NCI-H2196 (cell line): Measurements from ENCODE around the gene PCDHB12.
A peak's percentile ranks its signal among the peaks of the same experiment; 100 is the strongest.
"Not testable (repeated sequence)": the region's sequence is repeated elsewhere in the genome, so short reads cannot be mapped to it uniquely, and the experiment has no call there.

Source experiments
- DNase-seq: peaks from one replicate; lab custom pipeline; 2025; ENCODE audit not compliant: unreplicated experiment; lab: John Stamatoyannopoulos, UW

Gene PCDHB12

DNA sequence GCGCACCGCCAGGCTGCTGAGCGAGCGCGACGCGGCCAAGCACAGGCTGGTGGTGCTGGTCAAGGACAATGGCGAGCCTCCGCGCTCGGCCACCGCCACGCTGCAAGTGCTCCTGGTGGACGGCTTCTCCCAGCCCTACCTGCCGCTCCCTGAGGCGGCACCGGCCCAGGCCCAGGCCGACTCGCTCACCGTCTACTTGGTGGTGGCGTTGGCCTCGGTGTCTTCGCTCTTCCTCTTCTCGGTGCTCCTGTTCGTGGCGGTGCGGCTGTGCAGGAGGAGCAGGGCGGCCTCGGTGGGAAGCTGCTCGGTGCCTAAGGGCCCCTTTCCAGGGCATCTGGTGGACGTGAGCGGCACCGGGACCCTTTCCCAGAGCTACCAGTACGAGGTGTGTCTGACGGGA is 6.9 kb upstream of the PCDHB12 start:
- DNase-seq: not testable (repeated sequence)

DNA sequence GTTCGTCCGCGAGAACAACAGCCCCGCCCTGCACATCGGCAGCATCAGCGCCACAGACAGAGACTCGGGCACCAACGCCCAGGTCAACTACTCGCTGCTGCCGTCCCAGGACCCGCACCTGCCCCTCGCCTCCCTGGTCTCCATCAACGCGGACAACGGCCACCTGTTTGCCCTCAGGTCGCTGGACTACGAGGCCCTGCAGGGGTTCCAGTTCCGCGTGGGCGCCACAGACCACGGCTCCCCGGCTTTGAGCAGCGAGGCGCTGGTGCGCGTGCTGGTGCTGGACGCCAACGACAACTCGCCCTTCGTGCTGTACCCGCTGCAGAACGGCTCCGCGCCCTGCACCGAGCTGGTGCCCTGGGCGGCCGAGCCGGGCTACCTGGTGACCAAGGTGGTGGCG is 1.8 kb downstream of the PCDHB12 start:
- not testable (repeated sequence) for DNase-seq

DNA sequence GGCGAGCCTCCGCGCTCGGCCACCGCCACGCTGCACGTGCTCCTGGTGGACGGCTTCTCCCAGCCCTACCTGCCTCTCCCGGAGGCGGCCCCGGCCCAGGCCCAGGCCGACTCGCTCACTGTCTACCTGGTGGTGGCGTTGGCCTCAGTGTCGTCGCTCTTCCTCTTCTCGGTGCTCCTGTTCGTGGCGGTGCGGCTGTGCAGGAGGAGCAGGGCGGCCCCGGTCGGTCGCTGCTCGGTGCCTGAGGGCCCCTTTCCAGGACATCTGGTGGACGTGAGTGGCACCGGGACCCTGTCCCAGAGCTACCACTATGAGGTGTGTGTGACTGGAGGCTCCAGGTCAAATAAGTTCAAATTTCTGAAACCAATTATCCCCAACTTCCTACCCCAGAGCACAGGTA is 2.3 kb downstream of the PCDHB12 start:
- DNase-seq: not testable (repeated sequence)

DNA sequence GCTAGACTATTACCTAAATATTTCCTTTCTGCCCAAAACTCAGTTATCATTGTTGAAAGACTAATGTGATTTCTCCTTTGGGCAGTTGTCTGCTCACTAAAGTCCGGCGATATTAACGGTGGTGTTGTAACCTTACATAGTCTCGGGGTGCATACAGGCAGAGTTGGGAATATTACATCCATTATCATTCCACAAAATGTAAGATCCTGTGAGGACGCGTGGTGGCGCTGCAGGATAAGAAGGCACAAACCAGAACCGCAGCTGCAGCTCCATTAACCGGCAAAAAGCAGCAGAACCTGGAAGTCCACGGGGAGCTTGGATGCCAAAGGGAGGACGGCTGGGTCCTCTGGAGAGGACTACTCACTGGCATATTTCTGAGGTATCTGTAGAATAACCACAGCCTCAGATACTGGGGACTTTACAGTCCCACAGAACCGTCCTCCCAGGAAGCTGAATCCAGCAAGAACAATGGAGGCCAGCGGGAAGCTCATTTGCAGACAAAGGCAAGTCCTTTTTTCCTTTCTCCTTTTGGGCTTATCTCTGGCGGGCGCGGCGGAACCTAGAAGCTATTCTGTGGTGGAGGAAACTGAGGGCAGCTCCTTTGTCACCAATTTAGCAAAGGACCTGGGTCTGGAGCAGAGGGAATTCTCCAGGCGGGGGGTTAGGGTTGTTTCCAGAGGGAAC is 5.3 kb downstream of the PCDHB12 start, which contains the start of gene PCDHB13:
Gene PCDHB13, plus strand, starts transcription at position 264 of the 684 bp plus-strand sequence. Its CDS starts 205 bp downstream, at position 469.
- not testable (repeated sequence) for DNase-seq

DNA sequence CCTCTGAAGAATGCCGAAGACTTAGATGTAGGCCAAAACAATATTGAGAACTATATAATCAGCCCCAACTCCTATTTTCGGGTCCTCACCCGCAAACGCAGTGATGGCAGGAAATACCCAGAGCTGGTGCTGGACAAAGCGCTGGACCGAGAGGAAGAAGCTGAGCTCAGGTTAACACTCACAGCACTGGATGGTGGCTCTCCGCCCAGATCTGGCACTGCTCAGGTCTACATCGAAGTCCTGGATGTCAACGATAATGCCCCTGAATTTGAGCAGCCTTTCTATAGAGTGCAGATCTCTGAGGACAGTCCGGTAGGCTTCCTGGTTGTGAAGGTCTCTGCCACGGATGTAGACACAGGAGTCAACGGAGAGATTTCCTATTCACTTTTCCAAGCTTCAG is 6.1 kb downstream of the PCDHB12 start:
- DNase-seq: not testable (repeated sequence)

DNA sequence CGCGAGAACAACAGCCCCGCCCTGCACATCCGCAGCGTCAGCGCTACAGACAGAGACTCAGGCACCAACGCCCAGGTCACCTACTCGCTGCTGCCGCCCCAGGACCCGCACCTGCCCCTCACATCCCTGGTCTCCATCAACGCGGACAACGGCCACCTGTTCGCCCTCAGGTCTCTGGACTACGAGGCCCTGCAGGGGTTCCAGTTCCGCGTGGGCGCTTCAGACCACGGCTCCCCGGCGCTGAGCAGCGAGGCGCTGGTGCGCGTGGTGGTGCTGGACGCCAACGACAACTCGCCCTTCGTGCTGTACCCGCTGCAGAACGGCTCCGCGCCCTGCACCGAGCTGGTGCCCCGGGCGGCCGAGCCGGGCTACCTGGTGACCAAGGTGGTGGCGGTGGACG is 7.0 kb downstream of the PCDHB12 start:
- not testable (repeated sequence) for DNase-seq

DNA sequence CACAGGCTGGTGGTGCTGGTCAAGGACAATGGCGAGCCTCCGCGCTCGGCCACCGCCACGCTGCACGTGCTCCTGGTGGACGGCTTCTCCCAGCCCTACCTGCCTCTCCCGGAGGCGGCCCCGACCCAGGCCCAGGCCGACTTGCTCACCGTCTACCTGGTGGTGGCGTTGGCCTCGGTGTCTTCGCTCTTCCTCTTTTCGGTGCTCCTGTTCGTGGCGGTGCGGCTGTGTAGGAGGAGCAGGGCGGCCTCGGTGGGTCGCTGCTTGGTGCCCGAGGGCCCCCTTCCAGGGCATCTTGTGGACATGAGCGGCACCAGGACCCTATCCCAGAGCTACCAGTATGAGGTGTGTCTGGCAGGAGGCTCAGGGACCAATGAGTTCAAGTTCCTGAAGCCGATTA is 7.5 kb downstream of the PCDHB12 start:
- DNase-seq: not testable (repeated sequence)

DNA sequence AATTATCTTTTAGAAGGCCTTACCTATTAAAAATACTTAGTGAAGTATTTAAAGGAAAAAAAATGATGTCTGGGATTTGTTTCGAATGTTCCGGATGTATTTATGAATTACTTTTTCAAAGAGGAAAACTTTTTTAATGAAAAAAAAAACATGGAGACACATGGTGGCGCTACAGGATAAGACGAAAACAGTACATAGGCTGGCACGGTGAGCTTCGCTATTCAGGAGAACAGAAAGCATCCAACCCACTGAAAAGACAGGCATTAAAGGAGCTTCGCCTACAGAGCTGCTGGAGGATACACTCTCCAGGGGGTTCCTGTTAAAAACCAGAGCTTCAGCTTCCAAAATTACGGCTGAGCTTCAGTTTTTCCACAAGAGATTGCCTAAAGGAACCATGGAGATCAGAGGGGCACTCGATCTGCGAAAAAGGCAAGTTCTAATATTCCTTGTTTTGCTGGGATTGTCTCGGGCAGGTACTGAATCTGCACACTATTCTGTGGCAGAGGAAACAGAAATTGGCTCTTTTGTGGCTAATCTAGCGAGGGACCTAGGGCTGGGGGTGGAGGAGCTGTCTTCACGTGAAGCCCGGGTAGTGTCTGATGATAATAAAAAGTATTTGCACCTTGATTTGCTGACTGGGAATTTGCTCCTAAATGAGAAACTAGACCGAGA is 14.7 kb downstream of the PCDHB12 start, which contains the start of gene PCDHB14:
Gene PCDHB14, plus strand, starts transcription at position 232 of the 672 bp plus-strand sequence. Its CDS starts 163 bp downstream, at position 395.
- DNase-seq: peak; percentile 42

DNA sequence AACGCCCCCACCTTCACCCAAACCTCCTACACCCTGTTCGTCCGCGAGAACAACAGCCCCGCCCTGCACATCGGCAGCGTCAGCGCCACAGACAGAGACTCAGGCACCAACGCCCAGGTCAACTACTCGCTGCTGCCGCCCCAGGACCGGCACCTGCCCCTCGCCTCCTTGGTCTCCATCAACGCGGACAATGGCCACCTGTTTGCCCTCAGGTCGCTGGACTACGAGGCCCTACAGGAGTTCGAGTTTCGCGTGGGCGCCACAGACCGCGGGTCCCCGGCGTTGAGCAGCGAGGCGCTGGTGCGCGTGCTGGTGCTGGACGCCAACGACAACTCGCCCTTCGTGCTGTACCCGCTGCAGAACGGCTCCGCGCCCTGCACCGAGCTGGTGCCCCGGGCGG is 16.3 kb downstream of the PCDHB12 start:
- DNase-seq: not testable (repeated sequence)

DNA sequence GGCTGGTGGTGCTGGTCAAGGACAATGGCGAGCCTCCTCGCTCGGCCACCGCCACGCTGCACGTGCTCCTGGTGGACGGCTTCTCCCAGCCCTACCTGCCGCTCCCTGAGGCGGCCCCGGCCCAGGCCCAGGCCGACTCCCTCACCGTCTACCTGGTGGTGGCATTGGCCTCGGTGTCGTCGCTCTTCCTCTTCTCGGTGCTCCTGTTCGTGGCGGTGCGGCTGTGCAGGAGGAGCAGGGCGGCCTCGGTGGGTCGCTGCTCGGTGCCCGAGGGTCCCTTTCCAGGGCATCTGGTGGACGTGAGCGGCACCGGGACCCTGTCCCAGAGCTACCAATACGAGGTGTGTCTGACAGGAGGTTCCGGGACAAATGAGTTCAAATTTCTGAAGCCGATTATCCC is 16.9 kb downstream of the PCDHB12 start:
- DNase-seq: not testable (repeated sequence)

DNA sequence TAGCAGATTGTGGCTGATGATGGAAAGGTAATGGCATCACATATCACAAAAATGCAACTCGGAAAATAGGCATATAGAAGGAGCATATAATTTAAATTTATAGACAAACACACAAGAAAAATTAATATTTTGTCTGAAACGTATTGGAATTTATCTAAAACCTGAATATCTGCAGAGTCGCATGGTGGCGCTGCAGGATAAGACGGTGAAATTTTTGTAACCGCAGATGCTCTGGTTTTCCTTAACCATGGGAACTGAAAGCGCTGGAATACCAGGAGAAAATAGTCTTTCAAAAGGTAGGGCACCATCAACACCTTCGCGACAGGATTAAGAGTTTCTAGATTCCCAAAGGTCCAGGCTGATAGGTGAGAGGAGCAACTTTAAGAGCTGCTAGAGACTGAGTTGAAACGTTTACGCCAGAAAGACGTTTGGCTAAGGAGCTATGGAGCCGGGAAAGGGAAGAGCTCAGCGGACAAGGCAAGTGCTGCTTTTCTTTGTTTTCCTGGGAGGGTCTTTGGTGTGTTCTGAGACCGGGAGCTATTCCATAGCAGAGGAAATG is 25.7 kb downstream of the PCDHB12 start:
- no peak for DNase-seq

DNA sequence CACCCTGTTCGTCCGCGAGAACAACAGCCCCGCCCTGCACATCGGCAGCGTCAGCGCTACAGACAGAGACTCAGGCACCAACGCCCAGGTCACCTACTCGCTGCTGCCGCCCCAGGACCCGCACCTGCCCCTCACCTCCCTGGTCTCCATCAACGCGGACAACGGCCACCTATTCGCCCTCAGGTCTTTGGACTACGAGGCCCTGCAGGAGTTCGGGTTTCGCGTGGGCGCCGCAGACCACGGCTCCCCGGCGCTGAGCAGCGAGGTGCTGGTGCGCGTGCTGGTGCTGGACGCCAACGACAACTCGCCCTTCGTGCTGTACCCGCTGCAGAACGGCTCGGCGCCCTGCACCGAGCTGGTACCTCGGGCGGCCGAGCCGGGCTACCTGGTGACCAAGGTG is 27.4 kb downstream of the PCDHB12 start:
- DNase-seq: not testable (repeated sequence)

DNA sequence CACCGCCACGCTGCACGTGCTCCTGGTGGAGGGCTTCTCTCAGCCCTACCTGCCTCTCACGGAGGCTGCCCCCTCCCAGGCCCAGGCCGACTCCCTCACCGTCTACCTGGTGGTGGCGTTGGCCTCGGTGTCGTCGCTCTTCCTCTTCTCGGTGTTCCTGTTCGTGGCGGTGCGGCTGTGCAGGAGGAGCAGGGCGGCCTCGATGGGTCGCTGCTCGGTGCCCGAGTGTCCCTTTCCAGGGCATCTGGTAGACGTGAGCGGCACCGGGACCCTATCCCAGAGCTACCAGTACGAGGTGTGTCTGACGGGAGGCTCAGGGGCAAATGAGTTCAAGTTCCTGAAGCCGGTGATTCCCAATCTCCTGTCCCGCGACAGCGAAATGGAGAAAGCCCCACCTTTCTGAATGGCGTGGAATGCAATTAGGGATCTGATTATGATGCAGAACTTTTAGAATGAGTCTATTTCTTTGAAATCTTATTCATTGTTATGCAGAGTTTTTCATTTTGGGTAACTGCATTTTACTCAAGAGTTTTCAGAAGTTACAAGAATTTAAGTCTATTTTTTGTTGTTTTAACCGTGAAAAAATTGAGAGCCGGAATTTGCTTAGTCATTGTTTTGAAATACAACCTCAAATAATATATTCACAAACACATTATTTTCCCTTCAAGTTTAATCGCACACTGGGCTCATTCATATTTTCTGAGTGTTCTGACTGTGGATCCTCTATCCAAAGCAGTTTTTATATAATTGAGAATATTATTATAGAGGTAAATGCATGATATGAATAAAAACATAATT is 28.2 kb downstream of the PCDHB12 start:
- DNase-seq: no peak

DNA sequence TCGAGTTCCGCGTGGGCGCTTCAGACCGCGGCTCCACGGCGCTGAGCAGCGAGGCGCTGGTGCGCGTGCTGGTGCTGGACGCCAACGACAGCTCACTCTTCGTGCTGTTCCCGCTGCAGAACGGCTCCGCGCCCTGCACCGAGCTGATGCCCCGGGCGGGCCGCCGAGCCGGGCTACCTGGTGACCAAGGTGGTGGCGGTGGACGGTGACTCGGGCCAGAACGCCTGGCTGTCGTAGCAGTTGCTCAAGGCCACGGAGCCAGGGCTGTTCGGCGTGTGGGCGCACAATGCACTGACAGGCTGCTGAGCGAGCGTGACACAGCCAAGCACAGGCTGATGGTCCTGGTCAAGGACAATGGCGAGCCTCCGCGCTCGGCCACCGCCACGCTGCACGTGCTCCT is 33.0 kb downstream of the PCDHB12 start:
- DNase-seq: no peak

DNA sequence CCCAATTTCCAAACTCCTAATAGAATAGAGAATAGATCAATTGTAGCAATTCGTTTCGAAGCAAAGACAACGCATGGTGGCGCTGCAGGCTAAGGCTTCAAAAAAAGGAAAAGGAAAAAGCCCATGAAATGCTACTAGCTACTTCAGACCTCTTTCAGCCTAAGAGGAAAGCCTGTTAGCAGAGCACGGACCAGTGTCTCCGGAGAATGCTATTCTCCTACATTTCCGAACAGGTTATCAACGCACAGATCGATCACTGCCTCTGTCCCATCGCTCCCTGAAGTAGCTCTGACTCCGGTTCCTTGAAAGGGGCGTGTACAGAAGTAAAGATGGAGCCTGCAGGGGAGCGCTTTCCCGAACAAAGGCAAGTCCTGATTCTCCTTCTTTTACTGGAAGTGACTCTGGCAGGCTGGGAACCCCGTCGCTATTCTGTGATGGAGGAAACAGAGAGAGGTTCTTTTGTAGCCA is 36.8 kb downstream of the PCDHB12 start, which contains the start of gene PCDHB15:
Gene PCDHB15, plus strand, starts transcription at position 146 of the 468 bp plus-strand sequence. Its CDS starts 184 bp downstream, at position 330.
- no peak for DNase-seq

DNA sequence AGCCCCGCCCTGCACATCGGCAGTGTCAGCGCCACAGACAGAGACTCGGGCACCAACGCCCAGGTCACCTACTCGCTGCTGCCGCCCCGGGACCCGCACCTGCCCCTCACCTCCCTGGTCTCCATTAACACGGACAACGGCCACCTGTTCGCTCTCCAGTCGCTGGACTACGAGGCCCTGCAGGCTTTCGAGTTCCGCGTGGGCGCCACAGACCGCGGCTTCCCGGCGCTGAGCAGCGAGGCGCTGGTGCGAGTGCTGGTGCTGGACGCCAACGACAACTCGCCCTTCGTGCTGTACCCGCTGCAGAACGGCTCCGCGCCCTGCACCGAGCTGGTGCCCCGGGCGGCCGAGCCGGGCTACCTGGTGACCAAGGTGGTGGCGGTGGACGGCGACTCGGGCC is 38.5 kb downstream of the PCDHB12 start:
- DNase-seq: not testable (repeated sequence)

DNA sequence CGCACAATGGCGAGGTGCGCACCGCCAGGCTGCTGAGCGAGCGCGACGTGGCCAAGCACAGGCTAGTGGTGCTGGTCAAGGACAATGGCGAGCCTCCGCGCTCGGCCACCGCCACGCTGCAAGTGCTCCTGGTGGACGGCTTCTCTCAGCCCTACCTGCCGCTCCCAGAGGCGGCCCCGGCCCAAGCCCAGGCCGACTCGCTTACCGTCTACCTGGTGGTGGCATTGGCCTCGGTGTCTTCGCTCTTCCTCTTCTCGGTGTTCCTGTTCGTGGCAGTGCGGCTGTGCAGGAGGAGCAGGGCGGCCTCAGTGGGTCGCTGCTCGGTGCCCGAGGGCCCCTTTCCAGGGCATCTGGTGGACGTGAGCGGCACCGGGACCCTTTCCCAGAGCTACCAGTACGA is 38.9 kb downstream of the PCDHB12 start:
- not testable (repeated sequence) for DNase-seq

DNA sequence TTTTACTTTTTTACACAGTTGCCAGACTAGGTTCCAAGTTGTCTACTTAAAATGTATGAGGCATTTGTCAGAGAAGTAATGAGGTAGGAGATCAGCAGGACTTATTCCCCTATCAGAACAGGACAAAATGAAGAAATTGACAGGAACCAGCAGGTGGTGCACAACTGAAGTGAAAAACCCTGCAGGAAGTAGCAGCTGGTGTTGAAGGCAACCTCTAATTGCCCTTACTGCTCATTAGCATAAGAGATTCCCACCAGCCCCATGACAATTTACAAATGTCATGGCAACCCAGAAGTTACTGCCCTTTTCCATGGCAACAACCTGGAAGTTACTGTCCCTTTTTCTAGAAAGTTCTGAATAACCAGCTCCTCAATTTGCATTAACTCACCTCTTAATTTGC is 42.1 kb downstream of the PCDHB12 start:
- DNase-seq: no peak

DNA sequence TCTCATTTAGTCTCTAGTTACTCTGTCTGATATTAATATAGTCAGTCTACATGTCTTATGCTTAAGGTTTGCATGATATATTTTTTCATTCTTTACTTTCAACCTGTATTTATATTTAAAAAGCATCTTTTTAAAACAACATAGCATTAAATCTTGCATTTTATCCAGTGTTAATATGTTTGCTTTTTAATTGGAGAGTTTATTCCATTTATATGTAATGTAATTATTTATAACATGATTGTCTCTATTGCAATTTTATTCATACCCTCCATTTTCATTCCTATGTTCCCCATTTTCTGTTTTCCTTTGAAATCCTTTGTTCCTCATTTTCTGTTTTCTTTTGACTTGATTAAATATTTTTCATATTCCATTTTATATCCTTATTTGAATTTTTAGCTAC is 49.9 kb downstream of the PCDHB12 start:
- DNase-seq: no peak

DNA sequence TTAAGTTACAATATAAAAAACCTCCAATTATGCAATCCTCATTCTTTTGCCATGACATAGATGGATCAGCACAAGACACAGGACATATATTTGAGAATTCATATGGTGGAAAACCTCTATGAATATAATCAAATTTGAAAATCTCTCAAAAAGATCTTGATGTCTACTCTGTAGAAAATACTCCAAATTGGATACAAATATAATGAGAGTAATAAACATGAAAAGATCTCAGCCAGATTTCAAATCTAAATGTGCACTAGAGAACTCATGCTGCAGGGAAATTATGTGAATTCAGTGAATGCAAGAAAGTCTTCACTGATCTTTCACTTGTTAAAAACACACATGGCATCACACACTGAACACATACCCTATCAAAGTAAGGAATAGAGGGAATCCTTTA is 50.4 kb downstream of the PCDHB12 start:
- DNase-seq: no peak
